Activated gamma-delta T cell treated with anti-CD3 and anti-CD28 coated beads, Interleukin-2, amount 50 U/mL, for 16 hours (primary cell): ENCODE measurements around the gene GUCA1C.

Experiments used
- DNase-seq: peaks from one replicate; pipeline ENCODE4 v3.0.0-alpha.2; 2020; ENCODE audit warnings: low read depth

GUCA1C gene

DNA sequence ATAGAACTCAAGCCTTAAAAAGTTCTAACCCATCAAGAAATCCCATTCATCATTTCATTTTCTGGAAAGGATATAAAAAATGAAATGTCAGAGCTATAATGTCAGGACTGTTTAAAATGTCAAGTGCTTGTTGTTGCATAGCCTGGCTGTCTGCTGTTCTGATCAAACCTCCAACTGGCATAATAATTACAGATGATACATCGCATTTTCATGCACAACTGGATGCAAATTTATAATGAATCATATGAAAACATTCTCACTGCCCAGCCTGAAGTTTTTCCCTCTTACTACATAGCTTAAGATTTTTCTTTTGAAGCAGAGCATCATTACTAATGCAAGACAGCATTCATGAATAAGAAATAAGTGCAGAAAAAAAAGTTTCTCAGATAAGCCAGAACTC lies 46.5 kb downstream of the GUCA1C start:
- DNase-seq = no peak

DNA sequence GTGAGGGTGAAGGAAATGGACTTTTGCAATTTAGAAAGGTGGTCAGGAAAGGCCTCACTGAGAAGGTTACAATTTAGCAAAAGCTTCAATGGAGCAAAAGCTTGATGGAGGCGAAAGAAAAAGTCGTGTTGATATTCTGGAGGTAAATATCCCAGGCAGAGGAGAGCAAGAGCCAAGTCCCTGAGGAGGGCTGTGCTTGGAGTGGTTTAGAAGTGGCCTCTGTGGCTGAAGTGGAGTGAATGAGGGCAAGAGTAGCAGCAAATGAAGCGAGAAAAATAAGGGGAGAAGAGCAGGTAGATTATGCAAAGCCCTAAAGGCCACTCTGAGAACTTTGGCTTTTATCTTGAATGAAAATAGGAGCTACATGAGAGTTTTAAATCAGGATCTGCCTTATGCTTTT lies 54.1 kb downstream of the GUCA1C start:
- DNase-seq = no peak

DNA sequence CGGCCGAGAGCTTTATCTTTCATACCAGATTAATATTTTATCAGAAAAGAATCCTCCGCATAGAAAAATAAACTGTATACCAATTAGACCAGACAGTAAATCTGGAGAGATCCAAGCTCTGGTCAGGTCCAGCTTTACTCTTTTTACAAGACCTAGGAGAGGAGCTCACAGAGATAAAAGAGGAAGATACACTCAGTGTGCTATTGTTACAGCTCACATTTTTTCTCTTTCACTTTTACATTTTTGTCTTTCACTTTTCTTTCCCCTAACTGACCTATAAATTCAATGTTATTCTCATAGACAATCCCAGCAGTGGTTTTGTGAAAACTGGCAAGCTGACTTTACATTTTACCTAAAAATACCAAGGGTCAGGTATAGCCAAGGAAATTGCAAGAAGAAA lies 55.8 kb downstream of the GUCA1C start:
- no peak for DNase-seq

DNA sequence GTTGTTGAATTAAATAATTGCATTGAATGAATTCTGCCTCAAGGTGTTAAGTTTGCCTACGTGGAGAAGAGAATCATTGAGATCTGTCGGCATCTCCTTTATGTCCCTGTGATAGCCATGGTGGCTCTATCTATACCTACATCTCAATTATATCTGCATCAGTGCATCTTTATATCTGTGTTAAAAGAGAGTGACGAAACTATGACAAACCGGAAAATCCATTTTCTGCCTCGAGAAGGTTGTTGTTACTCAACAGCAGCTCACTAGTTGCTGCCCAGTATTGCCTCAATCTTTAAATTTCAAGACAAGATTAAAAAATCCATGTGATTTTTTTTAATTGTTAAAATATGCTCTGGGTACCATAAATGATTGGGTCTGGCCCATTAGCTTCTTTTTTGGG lies 58.7 kb downstream of the GUCA1C start:
- DNase-seq = no peak

DNA sequence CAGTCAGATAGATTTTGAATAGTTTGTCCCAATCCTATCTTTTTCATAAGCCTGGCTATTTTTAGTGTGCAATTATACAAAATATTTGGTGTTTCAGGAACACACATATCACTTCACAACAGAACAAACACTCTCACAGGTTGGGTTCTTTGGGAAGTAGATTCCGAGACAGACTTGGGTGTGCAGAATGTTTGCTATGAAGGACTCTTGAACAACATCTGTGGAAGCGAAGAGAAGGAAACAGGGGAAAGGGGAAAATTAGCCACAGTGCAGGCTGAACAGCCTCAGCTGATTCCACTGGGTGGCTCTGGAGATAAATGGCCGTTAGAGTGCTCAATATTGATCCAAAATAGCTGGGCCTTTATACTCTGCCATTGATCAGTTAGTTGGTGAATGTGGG lies 61.8 kb downstream of the GUCA1C start:
- DNase-seq = no peak

DNA sequence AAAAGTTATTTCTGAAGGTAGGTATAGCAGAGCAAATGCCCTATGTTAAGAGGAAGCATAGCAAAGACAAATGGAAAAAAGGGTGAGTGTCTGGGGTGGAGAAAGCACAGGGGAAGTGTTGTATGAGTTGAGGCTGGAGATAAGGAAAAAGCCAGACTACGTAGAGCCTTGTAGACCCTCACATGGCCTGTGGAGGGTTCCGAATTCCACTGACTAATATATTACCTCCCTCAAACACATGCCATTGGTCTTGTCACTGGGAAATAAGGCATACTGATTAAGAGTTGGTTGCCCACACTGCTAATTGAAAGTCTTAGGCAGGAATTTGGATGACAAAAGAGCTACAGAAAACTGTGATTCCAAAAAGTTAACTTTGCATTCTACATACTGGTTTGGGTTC lies 65.9 kb downstream of the GUCA1C start:
- DNase-seq = no peak

DNA sequence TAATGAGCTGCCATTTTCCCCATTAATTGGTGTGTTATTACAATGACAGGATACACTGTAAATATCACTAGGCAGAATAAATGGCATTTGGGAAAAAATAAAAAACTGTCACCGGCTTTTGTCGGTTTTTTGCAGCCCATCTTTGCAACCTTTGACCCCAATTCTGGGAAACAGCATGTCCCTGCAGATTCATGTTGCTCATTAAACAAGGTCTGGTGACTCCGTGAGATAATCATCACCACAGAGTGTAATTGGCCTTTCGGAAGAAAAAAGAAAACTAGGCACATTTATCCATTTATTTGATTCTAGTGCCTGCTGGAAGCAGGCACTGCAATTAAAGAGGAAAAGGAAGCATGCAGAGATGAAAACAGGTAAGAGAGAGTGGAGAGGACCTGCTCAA lies 66.6 kb downstream of the GUCA1C start:
- DNase-seq = no peak

DNA sequence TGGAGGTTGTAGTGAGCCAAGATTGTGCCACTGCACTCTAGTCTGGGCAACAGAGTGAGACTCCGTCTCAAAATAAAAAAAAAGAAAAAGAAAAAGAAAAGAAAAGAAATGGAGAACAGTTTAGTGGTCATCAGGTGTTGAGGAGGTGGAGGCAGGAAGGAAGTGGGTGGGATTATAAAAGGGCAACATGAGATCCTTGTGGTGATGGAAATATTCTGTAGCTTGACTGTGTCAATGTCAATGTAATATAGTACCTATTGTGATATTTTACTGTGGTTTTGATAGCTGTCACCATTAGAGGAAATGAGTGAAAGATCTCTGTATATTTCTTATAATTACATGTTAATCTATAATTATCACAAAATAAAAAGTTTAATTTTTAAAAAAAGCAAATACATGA lies 70.3 kb downstream of the GUCA1C start:
- no peak for DNase-seq

DNA sequence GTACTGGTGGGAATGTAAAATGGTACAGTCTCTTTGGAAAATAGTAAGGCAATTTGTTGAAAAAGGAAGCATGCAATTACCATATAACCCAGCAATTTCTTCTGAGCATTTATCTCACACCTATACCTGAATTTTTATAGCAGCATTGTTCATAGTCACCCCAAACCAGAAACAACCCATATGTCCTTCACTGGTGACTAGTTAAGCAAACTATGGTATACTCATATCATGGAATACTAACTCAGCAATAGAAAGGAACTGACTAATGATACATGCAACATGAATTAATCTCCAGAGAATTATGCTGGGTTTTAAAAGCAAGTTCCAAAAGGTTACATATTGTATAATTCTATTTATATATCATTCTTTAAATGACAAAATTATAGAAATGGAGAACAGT lies 70.9 kb downstream of the GUCA1C start:
- no peak for DNase-seq

DNA sequence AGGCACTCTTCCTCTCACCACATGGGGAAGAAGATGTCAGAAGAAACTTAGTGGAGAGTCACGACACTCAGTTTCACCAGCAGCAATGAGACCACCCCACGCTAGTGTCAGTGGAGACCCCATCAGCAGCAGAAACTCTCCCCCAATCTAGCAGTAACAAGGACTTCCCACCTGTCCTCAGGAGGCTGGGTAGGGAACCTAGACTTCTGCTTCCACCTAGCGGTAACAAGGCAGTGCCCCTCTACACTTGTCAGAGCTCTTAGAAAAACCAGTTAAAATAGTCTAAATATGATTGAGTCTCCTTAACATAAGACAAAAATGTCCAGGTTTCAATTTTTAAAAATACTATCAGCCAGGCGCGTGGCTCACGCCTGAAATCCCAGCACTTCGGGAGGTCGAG lies 73.8 kb downstream of the GUCA1C start:
- DNase-seq = no peak

DNA sequence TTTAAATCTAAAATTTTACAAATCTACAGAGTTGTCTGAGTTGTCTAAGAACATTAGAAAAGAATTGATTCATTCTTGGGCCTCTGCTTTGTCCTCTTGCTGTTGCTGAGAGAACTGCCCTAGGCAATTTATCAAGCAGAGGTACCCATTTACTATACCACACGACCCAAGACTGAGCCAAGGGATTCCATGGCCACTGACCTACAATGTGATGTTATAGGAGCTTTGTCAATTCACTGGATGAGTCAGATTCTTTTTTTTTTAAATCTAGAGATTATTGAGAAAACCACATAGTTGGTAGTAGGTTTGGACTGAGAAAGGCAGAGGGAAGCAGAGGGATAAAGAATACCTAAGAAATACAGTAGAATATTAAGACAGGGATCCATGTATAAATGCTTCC lies 75.8 kb downstream of the GUCA1C start:
- no peak for DNase-seq

DNA sequence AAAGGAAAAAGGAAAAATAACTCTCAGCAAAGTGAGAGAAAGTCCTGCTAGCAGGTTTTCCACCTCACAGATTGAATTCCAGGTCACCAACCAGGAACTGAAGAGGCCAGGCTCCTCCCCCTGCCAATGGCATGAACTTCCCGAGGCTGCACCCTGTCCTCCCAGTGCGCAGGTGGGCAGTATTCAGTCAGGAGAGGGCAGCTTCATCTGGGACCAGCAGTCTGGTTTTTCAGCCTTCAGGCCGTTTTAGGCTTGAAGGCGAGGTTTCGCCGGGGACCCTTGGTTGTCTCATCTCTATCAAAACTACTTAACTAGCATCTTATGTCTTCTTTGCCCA lies 89.9 kb downstream of the GUCA1C start:
- no peak for DNase-seq

DNA sequence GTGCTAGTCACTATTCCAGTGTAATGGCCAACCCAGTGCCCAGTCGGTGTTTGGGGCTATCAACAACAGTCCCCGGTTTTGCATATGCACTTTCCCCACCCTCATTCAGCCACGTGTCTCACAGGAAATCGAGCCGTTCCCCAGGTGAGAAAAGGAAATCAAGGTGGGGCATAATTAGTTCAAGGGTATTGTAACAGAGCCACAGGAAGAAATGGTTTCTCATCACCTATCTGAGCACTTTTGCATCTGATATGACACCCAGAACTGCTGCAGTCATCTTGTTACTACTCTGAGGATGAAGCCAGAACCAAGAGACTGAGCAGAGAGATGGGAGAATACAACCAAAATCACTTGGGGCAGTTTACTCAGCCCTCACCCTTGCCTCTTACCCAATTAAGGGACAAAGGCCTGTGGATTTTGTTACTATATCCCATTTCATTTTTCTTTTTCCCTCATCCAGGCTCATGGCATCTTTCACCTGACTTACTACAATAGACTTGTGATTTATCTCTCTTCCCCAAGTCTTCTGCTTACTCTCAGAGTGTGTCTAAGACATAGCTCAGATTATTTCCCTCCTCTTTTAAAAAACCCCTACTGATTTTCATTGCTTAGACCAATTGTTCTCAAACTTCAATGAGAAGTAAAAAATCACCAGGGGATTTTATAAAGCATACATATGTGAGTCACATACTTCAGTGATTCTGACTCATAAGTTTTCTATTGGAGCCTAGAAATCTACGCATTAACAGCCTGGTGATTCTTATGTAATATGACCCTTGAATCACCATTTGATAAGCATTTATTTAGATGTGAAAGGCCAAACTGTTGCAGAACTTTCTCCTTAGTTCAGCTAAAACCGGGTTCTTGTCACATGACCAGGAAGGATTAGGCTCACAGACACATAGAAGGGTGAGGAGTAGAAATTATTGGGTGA lies 90.5 kb downstream of the GUCA1C start:
- no peak for DNase-seq

DNA sequence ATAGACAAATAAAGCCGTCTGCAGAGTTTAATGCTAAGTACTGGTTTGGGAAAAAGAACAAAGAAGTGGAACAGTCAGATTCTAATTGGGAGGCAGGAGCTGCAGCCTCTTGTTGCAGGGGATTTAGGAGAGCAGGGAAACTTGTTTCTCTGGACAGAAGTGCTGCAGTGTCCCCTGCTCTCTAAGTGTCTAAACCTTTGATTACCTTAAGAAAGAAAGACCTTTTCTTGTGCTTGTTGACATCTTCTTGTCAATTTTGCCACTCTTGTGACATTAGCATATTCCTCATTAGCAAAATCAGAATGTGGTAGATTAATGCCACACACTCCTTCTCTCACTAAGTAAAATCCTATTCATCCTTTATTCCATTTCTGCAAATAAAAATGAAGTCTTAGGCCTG lies 92.3 kb downstream of the GUCA1C start:
- DNase-seq = no peak
